Fibroblast of villous mesenchyme (primary cell): Measurements from ENCODE around the gene ARSG. TPM values are rescaled to one million over a fixed set of nuclear protein-coding genes. Genes with fewer than 3 reads are reported as not detected.

ENCODE experiments used
- DNase-seq: peaks from one replicate; pipeline ENCODE4 v3.0.0-alpha.2; 2010; ENCODE audit warnings: low read depth
- H3K4me3 ChIP-seq: 2 replicates; pipeline ENCODE4 v1.5.1; 2011; ENCODE audit warnings: low read depth, mild to moderate bottlenecking, low read length
- total RNA-seq: library from RNA; depleted of rRNA; stranded (reverse); fragments of >200 nt; gene quantifications from 2 replicates; pipeline ENCODE4 v1.2.3, GENCODE V29; 2012
- TF ChIP-seq, protein P1 (sequence below): IDR thresholded peaks from 2 replicates; pipeline ENCODE4 v1.5.1; 2012; ENCODE audit warnings: low read depth, mild to moderate bottlenecking, low read length; ENCODE audit not compliant: insufficient read depth

Gene ARSG
- total RNA-seq, 1 donor: 5.6 TPM

DNA sequence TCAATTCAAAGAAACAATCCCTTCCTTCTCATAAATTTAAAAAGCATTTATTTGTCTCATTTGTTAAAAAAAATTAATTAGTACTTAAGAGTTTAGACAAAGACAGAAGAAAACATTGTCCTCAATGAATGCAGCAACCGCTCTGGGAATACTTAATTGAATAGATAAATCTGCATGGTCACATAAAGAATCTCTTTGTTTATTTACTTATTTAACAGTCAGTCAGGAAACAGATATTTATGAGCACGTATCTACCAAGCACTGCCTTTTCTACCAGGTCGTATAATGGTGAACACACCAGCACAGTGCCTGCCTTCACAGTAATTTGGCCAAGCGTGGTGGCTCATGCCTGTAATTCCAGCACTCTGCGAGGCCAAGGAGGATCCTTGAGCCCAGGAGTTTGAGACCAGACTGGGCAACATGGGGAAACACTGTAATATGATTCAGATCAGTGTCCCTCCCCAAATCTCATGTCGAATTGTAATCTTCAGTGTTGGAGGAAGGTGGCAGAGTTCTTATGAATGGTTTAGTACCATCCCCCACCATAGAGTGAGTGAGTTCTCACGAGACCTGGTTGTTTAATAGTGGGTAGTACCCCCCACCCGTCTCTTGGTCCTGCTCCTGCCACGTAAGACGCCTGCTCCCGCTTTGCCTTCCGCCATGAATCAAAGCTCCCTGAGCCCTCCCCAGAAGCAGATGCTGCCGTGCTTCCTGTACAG lies 157.9 kb downstream of the ARSG start:
- DNase-seq: no peak
- TF ChIP-seq, protein P1, sequence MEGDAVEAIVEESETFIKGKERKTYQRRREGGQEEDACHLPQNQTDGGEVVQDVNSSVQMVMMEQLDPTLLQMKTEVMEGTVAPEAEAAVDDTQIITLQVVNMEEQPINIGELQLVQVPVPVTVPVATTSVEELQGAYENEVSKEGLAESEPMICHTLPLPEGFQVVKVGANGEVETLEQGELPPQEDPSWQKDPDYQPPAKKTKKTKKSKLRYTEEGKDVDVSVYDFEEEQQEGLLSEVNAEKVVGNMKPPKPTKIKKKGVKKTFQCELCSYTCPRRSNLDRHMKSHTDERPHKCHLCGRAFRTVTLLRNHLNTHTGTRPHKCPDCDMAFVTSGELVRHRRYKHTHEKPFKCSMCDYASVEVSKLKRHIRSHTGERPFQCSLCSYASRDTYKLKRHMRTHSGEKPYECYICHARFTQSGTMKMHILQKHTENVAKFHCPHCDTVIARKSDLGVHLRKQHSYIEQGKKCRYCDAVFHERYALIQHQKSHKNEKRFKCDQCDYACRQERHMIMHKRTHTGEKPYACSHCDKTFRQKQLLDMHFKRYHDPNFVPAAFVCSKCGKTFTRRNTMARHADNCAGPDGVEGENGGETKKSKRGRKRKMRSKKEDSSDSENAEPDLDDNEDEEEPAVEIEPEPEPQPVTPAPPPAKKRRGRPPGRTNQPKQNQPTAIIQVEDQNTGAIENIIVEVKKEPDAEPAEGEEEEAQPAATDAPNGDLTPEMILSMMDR: no peak
- H3K4me3 ChIP-seq: no peak overlapping the region

DNA sequence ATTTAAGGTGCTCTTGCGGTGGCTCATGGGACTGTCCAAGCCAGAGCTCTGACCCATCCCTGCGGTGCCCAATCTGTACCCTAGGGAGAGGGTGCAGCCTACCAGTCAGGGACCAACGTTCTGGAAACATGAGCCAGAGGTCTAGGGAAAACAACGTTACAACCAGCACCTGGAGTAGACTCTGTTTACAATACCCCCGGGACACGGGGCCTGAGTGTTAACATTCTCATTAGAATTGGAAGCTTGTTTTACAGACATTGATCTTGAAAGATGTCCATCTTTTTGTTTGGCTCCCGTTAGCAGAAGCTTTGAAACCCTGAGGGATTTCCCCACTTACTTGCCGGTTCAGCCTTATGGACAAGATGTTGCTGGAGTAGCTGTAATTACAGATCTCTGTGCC lies 159.1 kb downstream of the ARSG start:
- no peak overlapping the region for H3K4me3 ChIP-seq
- DNase-seq: no peak
- TF ChIP-seq, protein P1: no peak

DNA sequence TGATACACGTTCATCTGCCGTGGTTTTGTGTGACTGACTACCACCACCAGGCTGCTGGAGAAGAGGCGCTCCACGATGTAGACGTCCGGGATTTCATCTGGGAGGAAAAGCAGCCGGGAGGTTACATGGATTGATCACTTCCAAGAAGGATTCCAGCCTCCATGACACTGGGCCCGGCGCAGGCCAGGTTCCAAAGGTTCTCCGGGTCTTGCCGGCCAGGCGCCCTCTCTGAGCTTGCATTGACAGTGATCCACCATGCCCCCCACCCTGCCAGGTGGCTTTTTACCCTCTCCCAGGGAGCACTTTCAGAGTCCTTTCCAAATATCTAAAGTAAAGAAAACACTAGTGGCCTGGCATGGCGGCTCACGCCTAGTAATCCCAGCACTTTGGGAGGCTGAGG lies 159.5 kb downstream of the ARSG start:
- no peak for DNase-seq
- H3K4me3 ChIP-seq: no peak overlapping the region
- TF ChIP-seq, protein P1: no peak

DNA sequence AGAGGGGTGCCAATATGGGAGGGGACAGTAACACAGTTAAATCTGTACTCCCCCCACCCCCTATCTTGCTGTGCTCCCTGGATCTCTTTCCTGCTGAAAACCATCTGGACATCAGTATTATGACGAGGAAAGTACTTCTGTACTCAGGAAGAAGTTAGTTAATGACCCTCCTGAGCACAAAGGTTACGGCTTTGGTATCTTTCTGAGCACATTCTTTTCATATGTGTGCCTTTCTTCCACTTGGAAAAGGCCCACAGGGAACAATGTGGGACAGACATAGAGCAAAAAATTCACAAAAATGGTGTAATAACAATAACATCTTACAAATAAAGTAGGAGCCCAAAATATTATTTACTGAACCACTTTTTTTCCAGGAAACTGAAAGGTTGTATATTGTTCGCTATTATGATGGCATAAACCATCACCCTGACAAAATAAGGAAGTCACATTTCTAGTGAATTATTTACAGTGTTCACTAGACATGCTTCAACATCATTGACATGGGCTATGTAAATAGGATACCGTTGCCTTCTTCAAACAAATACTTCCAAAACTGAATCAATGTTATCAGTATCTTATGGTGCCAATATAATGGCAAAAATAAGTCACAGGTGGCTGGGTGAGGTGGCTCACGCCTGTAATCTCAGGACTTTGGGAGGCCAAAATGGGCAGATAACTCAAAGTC lies 160.5 kb downstream of the ARSG start:
- H3K4me3 ChIP-seq: no peak overlapping the region
- DNase-seq: no peak
- TF ChIP-seq, protein P1: no peak

DNA sequence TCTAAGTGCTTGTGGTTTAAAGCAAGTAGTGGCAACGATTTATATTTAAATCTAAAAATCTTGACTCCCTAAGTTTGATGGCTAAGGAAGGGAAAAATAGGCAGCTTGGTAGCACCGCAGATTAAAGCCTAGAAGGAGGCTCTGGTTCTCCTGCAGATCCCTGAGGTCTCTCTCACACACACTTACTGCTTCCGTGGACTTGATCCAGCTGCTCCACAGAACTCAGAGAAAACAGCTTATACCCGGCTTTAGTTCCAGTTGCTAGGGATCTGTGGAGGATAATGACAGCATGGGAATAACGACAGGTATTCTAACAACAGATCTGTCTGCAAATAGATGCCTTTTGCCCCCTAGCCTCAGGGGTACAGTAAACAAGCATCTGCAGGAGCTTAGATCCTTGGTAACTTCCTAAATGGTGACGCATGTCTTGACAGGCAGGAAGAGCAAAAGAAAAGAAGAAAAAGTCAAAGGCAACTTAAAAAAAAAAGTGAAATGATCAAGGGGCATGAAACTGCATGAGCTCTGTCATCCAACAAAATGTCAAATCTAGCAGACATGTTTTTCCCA lies 161.5 kb downstream of the ARSG start:
- no peak overlapping the region for H3K4me3 ChIP-seq
- TF ChIP-seq, protein P1: no peak
- no peak for DNase-seq

DNA sequence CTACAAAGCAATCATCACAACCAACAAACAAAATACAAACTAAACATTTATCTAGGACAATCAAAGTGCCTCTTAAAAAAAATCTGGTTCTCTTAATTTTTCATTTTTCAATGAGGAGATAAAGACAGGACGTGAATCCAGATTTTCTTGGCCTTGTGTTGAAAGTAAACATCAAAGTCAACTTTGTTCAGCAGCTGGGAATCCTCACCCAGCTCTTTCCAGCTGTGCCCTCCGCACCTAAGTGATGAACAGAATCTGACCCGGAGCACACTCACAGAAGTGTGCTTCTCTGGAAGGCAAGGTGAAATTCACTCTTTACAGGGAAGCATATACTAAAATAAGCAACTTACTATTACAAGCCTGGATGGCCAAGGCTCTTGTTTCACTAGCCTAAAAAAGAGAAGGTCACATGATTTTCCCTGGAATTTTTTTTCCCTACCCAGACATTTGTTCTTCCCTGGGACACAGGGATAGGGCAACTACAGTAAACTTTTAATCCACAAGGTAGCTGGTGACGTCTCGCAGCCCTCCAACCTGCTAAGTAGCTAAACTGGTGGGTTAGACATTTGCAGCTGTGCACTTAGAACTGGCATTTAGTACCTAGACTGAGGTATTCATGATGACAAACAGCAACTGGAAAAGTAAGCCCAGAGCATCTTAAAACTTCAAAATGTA lies 162.8 kb downstream of the ARSG start:
- TF ChIP-seq, protein P1: no peak
- no peak for DNase-seq
- no peak overlapping the region for H3K4me3 ChIP-seq
